NCI-H1105 treated with DMSO at 0.1 percent for 48 hours (cell line): ENCODE data around the gene UNCX.
"Not testable (repeated sequence)": the region's sequence is repeated elsewhere in the genome, so short reads cannot be mapped to it uniquely, and the experiment has no call there.

Source experiments
- DNase-seq: peaks from one replicate; lab custom pipeline; 2025; lab: John Stamatoyannopoulos, UW

The UNCX gene

GRCh38 chr7:1257863-1258262, 25.2 kb downstream of the UNCX start:
- no peak for DNase-seq

GRCh38 chr7:1259621-1260243, 27.1 kb downstream of the UNCX start:
- no peak for DNase-seq

DNA sequence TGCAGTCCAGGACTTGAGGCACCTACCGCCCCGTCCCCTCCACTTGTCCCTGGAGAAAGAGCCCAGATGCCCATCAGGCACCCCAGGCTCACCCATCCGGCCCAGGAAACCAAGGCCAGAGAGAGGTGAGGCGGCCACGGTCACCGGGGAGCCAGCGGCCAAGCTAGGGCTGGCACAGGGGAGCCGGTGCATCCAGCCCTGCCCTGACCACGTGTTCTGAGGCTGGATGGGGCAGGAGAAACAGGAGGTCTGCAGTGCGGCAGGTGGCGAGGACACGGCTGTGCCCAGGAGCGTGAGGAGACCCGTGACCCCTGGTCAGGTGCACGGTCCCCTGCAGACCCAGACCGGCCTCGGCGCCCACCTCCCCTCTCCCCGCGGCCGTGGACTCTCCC, 27.6 kb downstream of the UNCX start:
- DNase-seq, result no peak

GRCh38 chr7:1261036-1261435, 28.4 kb downstream of the UNCX start:
- not testable (repeated sequence) for DNase-seq

GRCh38 chr7:1262441-1262840, 29.8 kb downstream of the UNCX start:
- DNase-seq, result no peak

DNA sequence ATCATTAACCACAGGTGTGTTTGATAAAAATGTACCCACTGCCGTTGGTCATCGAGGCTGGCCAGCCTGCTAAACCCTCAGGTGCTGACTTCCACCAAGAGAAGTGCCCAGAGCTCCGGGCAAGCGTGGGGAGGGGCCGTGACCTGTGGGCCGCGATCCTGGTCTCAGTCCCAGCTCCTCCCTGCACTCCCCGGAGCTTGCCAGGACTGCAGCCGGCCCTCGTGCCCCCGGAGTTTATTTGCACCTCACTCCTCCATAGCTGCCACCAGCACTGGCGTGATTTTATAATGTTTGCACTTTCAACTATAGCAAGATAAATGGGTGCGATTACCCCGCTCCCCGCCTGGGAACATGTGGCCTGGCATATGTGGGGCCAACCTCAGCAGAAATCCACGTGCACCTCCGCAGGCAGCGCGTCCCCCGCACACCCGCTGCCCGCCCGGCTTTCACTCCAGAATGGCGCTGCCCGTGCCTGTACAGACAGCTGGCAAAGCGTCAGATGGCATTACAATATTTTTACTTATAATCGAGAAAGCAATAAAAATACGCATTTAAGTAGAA, 30.8 kb downstream of the UNCX start:
- no peak for DNase-seq

DNA sequence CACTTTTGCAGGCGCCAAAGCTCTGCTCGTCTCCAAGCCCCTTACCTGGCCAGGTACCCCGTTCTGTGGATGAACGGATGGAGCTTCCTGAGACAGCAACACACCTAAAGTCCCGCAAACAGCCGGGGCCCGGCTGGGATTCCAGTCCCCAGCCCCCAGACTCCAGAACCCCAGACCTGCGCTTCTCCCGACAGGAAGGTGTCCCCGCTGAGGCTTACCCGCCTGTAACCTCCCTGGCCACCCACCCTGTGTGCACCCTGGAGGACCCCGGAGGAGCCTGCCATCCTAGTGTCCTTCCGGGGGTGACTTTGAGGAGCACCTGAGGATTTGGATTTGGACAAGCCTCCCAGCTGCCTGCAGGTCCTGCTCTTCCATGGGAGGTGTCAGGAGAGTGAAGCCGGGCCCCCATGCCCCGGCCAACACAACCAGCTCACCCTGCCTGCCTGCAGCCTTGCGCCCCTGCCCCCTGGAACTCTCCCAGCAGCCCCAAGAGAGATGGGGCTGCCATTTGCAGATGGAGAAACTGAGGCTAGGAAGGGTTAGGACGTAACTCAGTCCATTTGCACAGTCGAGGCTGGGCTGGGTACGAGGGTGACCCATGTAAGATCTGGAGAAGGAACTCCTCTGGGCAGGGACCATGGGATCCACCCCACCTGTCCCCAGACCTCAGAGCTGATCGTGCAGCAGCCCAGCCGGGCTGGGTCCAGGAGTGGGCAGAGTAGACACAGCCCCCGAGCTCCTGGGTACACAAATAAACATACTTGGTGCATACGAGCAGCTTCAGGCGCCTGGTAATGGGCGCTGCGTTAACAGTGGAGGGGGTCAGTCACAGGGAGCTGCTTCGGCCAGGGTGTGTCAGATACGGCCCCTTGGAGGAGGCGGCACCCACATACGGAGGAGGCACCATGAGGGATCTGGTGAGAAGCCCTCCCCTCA, 31.9 kb downstream of the UNCX start:
- no peak for DNase-seq

DNA sequence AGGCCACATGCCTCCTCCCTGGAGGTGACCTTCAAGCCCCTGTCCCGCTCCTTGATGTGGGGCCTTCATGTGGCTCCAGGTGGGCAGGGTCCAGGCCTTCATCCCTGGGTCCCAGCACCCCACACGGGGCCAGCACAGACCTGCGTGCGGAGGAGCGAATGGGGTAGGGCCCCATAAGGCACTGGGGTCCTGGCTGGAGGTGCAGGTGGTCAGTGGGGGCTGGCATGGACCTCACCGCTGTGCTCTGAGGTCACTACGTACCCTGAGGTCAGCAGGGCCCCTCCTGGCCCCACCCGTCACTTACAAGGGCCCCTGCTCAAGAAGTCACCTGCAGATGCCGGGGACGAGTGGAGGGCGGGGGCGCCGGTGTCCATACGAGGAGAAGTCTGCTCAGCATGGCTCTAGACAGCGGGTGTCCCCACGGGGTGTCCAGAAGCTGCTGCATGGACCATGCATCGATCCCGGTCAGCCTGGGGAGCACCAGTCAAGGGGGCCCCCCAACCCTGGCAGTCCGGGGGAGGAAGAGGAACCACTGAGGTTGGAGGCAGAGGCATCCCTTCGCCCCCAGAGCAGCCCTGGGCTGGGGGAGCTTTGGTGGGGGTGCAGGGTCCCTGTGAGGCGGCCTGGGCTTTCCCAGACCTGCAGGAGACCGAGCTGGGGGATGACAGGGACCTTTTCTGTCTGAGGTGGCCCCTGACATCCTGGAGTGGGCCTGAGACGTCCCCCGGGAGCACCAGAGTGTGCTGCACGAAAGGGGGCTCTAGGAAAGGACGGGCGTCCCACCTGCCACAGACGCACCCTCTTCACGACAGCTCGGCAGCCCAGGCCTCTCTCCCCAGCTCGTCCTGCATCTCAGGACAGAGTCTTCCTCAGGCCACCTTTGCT, 34.6 kb downstream of the UNCX start:
- DNase-seq, result no peak

- no peak for DNase-seq
These were observed 35.6 kb downstream of the UNCX start for GRCh38 chr7:1268076-1268815.

DNA sequence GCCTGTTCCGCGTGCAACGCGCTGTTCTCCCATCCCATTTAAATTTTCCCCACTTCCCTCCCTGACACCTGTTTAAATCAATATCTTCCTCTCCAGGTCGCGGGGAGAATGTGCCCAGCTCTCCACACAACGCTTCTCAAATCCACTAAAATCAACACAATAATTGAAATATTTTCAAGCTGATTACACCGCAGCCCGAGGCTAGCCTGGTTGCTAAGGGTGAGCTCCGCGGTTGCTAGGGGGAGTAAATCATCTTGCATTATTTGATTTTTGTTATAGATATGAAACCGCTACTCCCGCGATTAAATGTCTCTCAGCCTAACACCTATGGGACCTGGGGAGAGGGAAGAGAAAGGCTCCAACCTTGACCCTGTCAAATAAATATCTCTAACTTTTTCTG, 36.2 kb downstream of the UNCX start:
- DNase-seq, result peak; percentile 48

- no peak for DNase-seq
These were observed 36.7 kb downstream of the UNCX start for GRCh38 chr7:1269336-1269890.

- DNase-seq, result no peak
These were observed 37.5 kb downstream of the UNCX start for GRCh38 chr7:1270181-1270580.

DNA sequence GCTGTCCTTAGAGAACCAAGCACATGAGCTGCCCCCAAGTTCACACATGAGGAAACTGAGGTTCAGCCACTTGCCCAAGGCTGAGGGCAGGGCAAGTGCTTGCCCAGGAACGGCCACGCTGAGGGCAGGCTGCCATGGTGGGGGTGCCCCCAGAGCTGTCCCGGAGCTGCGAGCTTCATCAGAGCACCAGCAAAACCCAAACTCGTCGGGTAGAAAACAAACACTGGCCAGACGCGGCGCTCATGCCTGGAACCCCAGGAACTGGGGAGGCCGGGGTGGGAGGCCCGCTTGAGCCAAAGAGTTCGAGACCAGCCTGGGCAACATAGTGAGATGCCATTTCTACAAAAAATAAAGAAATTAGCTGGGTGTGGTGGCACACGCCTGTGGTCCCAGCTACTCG, 38.4 kb downstream of the UNCX start:
- DNase-seq, result no peak

GRCh38 chr7:1271656-1272055, 39.0 kb downstream of the UNCX start:
- no peak for DNase-seq

GRCh38 chr7:1272136-1272535, 39.5 kb downstream of the UNCX start:
- not testable (repeated sequence) for DNase-seq

- DNase-seq, result no peak
These were observed 41.6 kb downstream of the UNCX start for GRCh38 chr7:1274121-1274875.

GRCh38 chr7:1274876-1275375, 42.3 kb downstream of the UNCX start:
- DNase-seq, result no peak

- DNase-seq, result peak; percentile 85
These were observed 43.0 kb downstream of the UNCX start for GRCh38 chr7:1275451-1276381.

DNA sequence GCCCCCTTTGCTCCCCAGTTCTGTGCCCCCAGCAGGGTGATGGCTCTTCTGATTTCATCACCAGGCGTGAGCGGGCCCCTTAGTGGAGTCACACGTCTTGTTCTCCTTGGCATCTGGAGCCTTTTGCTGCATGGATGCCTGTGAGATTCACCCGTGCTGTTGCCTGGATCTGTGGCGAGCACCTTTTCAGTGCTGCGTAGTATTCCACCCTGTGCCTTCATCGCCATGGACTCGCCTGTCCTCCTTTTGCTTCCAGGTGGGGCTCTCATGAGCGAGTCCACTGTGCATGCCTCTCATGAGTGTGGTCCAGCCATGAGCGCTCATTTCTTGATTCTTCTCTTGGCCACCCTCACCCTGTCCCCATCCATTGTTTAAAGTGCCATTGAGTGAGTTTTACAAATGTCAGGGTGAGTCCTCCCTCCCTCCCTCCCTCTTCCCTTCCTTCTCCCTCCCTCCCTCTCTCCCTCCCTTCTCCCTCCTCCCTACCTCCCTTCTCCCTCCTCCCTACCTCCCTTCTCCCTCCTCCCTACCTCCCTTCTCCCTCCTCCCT, 44.0 kb downstream of the UNCX start:
- DNase-seq, result no peak
